ENCODE measurements around the gene SPDYE17.
"Not testable (repeated sequence)": the region's sequence is repeated elsewhere in the genome, so short reads cannot be mapped to it uniquely, and the experiment has no call there.

DNA sequence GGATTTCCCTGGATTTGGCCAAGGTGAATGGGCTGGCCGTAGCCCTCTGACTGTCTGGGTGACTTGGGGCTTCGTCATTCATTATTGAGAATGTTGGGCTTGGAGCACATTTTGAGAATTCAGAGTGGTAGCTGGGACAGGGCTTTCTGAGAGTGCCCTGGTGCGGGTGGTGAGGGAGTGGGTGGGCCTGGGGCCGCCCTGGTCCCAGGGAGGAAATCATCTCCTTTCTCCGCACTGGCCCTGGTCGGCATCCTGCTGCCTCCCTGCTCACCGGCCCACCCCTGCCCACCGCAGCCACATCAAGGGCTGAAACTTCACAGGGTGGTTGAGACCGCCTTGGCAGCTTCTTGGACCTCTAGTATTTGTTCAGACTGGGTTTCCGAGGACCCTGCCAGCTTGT, 49.7 kb downstream of the SPDYE17 start:
- TF ChIP-seq, protein P1, sequence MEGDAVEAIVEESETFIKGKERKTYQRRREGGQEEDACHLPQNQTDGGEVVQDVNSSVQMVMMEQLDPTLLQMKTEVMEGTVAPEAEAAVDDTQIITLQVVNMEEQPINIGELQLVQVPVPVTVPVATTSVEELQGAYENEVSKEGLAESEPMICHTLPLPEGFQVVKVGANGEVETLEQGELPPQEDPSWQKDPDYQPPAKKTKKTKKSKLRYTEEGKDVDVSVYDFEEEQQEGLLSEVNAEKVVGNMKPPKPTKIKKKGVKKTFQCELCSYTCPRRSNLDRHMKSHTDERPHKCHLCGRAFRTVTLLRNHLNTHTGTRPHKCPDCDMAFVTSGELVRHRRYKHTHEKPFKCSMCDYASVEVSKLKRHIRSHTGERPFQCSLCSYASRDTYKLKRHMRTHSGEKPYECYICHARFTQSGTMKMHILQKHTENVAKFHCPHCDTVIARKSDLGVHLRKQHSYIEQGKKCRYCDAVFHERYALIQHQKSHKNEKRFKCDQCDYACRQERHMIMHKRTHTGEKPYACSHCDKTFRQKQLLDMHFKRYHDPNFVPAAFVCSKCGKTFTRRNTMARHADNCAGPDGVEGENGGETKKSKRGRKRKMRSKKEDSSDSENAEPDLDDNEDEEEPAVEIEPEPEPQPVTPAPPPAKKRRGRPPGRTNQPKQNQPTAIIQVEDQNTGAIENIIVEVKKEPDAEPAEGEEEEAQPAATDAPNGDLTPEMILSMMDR (IDR thresholded peaks at IDR 0.05), result not testable (repeated sequence)
- not testable (repeated sequence) for TF ChIP-seq EZH2 (IDR thresholded peaks at IDR 0.05; ENCODE audit: borderline replicate concordance, insufficient read depth, low read depth, low read length, poor library complexity, severe bottlenecking)

Measured in B cell (primary cell).